Astrocyte (in vitro differentiated cells and primary cell): ENCODE results near the gene SNRPA.

Source experiments
- CTCF ChIP-seq: IDR thresholded peaks from 2 replicates; pipeline ENCODE4 v1.5.1; 2011; ENCODE audit warnings: low read depth, mild to moderate bottlenecking, inconsistent platforms, low read length, moderate library complexity; ENCODE audit not compliant: insufficient read depth
- EZH2 ChIP-seq: IDR thresholded peaks from 2 replicates; pipeline ENCODE4 v1.6.1; 2012; ENCODE audit warnings: mild to moderate bottlenecking, low read length, inconsistent platforms; ENCODE audit not compliant: insufficient read depth

- no peak for TF ChIP-seq CTCF
- TF ChIP-seq EZH2: no peak
Observed at GRCh38 chr19:40707615-40708014, 43.4 kb upstream of the SNRPA start.
